MM.1S (cell line): ENCODE results near the gene HINFP.

Source experiments
- CTCF ChIP-seq: fragments of 300-600 bp; sonication (generic); IDR thresholded peaks from 2 replicates; pipeline ENCODE4 v1.5.1; 2016; ENCODE audit warnings: antibody characterized with exemption, low read length, mixed read lengths
- EZH2 ChIP-seq: fragments of 300-600 bp; sonication (generic); optimal IDR thresholded peaks from 2 replicates; pipeline ENCODE3; 2017; ENCODE audit warnings: low read depth, mild to moderate bottlenecking, antibody characterized with exemption, low read length, mixed read lengths

- no peak for TF ChIP-seq CTCF
- TF ChIP-seq EZH2 = no peak
Measured at GRCh38 chr11:119172513-119172912, 51.1 kb downstream of the HINFP start.
